HG03457 (cell line): ENCODE data around the gene NFS1.
"Not testable (repeated sequence)": the region's sequence is repeated elsewhere in the genome, so short reads cannot be mapped to it uniquely, and the experiment has no call there.

Experiments used
- ATAC-seq: cut with Tn5 transposase; IDR thresholded peaks from one replicate; pipeline ENCODE4 v1.9.1; 2021; ENCODE audit warnings: moderate number of reproducible peaks; ENCODE audit not compliant: unreplicated experiment

Gene NFS1

DNA sequence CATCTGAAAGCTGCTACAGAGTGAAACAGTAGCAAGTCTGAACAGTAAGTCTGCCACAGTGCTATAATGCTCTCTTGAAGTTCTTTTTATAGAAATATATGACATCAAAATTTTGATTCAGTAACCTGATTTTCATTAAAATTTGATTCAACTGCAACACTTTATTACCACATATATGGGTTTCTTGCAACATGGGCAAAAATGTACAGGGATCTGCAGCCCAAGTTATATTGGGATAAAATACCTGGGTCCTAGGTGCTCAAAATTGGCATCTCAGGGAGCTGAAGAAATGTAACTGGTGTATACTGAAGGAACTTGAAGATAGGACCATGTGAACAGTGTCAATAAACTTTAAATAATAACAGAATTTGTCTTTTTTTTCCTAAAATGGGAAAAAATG is 10.9 kb upstream of the NFS1 start:
- no peak for ATAC-seq

DNA sequence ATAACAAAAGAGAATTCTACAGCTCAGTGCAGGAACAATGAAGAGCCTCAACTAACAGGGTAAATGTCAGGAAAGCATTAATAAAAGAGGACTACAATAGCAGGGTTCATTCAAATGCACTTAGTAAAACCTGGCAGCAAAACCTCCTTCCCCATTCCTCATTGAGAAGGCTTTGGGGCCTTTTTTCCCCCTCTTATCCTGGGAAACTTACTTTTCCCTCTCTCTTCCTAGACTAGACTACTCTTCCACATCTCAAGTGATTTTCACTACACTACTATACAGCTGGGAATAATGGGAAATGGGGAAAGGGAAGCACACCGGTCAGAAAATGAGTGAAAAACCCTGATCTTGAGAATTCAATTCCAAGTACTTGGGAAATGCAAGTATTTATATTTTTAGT is 10.1 kb upstream of the NFS1 start:
- ATAC-seq, result no peak

GRCh38 chr20:35708502-35708901 is 9.3 kb upstream of the NFS1 start:
- ATAC-seq, result no peak

DNA sequence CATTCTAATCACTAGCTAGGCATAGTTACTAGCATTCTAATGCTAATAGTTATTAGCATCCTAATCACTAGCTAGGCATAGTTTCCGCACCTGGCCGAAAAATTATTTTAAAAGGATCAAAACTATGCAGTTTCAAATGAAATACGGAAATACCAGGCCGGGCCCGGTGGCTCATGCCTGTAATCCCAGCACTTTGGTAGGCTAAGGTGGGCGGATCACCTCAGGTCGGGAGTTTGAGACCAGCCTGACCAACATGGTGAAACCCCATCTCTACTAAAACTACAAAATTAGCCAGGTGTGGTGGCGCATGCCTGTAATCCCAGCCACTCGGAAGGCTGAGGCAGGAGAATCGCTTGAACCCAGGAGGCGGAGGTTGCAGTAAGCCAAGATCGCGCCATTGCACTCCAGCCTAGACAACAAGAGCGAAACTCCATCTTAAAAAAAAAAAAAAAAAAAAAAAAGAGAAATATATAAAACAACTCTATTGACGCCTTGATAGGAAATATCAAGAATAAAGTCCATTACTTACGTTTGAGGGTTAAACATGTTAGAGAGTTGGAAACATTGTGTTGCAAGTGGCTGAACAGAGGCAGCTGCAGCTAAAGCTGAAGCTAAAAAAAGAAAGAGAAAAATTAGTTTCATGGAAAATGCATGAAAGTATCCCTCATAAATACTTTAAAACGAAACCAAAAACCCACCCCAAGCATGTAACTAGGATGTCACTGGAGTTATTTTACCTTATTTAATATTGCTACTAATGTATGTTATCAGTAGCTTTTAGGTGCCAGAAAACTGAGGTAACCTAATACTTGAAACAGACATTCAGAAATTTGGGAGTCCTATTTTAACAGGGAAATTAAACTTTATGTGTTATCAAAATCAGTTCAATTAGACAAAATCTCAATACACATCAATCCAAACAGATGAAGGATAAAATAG is 7.7 kb upstream of the NFS1 start:
- ATAC-seq, result not testable (repeated sequence)

DNA sequence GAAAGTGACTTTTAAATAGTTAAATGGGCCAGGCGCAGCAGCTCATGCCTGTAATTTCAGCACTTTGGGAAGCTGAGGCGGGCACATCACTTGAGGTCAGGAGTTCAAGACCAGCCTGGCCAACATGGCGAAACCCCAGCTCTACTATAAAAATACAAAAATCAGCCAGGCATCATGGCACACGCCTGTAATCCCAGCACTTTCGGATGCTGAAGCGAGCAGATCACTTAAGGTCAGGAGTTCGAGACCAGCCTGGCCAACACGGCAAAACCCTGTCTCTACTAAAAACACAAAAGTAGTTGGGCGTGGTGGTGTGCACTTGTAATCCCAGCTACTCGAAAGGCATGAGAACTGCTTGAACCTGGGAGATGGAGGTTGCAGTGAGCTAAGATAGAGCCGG is 6.7 kb upstream of the NFS1 start:
- ATAC-seq, result not testable (repeated sequence)

DNA sequence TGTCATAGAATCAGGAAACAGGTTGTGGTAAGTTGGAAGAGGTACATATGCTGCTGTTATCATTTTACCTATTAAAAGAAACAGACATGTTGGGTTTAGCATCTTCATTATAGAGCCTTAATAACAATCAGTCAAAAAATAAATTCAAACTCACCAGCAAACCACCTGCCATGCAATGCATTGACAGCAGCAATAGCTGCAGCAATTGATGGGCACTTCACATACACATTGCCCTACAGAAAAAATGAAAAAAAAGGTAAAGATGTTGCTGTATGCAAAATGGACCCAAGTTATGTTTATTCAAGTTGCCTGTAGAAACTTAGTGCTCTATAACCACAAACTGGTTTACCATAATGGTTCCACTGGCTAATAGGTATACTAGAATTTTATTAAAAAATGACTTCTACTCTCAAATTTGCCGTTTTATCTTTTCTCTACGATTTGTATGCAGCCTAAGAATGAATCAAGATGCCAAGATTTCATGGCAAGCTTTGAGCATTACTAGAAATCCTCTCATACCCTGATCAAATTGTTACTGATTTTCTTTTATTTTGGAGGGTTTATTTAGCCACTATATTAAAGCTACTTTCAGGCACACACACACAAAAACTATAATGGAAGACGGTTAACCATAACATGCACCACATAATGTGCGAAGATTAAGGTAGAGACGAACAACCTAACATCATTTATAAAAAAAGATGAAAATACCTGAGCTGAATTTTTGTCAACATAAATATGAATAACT is 5.5 kb upstream of the NFS1 start:
- ATAC-seq, result no peak

DNA sequence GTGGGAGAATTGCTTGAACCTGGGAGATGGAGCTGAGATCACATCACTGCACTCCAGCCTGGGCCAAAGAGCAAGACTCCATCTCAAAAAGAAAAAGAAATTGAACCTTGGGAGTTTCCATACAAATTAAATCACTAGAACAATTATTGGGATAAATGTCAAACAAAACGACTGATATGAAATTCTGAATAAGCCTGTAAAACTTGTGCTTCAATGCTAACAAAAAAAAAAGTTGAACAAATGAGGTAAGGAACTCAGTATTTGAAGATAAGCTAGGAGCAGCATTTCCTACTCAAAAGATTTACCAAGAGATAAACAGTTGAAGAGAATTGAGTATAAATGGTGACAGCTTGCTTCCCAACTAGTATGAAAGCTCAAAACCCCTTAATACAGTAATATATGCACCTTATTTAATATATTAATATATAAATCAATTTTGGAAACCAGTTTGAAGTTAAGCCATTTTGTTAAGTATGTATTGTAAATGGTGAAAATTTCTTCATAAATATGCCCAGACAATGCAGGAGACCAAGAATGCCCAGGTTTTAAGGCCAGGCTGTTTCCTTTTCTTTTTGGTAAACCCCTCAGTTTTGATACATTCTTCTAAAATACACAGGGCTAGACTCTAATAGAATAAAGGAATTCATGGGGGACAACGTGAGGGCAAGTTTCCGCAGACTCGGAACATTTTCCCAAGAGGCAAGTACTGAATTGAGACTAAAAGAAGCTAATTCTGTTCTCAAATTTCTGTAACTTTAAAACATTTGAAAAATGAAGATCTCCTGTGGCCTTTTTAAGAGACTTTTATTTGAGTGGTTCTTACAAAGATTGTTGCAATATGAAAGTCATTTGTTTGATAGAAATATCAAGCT is 3.9 kb upstream of the NFS1 start:
- ATAC-seq, result no peak

DNA sequence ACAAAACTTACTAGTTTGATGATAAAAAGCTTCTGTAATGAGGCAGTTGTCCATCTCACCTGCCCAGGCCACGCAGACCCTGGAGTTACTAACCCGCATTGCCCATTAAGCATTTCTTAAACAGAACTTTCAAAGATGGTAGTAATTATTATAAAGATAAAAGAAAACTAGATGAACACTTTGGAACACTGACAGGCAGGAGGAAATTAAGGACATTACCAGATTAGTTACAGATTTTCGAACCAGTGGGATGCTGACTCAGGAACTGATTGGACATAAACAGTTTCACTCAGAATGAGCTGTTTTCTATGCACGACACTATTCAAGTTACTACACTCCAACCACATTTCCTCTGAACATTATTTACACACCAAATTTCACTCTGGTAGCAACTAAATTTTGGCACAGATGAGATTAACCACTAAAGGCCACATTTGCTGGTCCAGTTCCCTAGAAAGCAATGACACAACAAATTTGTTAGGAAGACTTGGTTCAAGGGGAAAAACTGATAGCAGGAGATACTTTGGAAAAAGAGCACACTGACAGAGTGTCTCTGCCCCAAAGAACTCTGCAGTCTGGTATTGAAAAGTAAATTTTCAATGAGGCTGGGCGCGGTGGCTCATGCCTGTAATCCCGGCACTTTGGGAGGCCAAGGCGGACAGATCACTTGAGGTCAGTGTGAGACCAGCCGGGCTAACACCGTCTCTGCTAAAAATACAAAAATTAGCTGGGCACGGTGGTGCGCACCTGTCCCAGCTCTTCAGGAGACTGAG is 3.1 kb upstream of the NFS1 start:
- no peak for ATAC-seq

GRCh38 chr20:35700625-35701148 is 1.5 kb upstream of the NFS1 start:
- no peak for ATAC-seq

DNA sequence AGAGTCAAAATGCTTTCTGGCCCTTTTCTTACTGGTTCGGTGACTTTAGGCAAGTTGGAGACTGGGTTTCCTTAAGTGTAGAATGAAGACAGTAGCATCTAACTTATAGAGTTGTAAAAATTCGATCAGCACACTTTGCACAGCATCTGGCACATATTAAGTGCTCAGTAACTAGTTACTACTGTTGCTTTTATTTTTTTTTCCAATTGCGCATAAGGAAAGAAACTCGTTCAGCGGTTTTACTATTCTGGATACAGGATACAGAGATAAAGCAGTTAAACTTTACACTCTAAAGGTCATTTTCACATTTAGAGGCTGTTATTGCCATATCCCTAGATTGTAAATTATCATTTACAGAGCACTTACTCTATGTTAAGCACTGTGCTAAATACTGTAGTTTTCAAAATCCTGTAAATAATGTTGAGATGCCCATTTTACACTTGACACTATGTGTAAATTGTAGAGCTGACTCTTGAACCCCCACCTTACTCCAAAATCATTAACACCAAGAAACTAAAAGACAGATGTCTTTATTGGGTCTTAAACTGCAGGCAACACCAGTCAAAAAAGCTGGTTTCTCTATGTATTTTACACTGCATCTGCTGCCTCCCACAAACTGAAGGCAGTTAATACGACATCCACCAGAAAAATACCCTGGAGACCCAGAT is 939 bp upstream of the NFS1 start:
- ATAC-seq, result no peak

DNA sequence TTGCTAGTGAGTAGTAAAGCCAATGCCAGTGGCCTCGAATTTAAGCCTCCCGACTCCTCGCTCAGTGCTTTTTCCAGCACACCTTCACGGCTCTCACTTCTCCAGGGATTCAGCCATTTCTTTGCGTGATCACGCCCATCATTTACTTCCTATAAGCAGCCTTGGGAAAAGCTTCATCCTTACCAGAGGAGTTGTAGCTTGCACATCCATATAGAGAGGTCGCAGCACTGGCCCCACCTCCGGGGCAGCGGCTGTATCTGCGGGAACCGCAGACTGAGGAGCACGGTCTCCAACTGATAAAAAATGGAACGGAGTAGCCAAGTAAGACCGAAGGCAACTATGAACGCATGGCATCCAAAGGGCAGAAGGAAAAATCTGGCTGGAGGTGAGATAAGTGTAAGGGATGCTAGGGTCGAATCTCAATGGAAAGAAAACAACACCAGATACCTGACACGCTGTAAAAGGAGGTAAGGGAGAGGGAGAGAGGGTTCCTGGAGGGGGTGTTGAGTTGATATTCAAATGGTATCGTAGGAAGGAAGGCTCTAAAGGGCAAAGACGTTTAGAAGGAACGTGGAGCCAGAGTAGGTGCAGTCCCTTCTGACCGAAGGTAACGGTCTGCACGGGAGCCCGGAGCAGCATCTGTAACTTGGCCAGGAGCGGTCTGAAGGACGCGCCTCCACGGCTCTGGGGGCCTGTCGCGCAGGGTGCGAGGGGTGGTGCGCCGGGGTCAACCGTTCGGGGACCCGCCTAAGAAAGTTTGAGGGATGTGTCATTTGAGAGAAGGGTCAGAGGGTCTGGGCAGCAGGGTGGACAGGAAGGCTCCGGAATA is 640 bp downstream of the NFS1 start:
- ATAC-seq, result no peak

GRCh38 chr20:35697696-35698297 is 1.4 kb downstream of the NFS1 start:
- no peak for ATAC-seq

- no peak for ATAC-seq
Measured at GRCh38 chr20:35695978-35696377, 3.2 kb downstream of the NFS1 start.

DNA sequence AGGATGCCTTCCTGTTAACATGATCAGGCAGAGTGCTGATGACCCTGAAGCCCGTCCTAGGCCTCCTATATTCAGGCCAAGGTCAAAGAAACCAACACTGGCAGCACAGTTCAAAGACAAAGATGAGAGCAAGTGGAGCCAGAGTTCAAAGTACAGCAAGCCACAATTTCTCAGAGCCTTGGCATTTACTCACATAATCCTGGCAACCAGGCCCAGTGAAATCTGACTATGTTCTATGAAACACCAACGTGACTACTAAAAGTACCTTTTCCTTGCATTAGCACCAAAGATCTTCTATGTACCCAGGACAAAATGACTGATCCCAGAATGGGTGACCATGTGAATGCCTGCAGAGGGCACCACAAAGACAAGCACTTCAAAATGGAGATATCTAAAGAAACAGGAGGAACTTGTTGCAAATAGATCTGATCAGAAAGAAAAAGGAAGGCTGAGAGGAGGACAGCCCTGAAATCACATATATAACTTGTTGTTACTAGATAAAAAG is 3.9 kb downstream of the NFS1 start:
- ATAC-seq, result no peak

DNA sequence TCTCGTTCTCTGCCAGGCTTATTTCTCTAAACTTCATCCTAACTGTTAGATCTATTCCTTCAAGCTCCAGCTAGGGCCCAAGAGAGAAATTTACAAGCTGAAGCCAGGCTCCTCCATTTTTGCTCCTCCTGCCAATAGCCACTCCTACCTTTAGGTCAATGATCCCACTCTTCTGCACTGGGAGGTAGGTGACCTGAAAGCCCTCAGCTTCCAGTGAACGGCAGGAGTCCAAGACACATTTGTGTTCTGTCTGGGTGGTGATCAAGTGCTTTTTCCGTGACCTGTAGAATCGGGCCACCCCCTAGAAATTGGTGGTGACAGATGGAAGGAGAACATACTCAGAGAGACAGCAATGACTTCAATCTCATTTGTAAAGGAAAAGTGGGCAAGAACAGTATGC is 8.9 kb downstream of the NFS1 start:
- no peak for ATAC-seq

DNA sequence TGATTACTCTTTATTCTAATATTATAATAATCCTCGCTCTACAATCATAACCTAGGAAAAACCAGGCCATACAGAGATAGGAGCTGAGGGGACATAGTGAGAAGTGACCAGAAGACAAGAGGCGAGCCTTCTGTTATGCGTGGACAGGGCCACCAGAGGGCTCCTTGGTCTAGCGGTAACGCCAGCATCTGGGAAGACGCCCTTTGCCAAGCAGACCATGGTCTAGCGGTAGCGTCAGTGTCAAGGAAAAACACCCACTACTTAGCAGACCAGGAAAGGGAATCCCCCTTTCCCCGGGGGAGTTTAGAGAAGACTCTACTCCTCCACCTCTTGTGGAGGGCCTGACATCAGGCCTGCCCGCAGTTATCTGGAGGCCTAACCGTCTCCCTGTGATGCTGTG is 12.3 kb downstream of the NFS1 start:
- not testable (repeated sequence) for ATAC-seq

DNA sequence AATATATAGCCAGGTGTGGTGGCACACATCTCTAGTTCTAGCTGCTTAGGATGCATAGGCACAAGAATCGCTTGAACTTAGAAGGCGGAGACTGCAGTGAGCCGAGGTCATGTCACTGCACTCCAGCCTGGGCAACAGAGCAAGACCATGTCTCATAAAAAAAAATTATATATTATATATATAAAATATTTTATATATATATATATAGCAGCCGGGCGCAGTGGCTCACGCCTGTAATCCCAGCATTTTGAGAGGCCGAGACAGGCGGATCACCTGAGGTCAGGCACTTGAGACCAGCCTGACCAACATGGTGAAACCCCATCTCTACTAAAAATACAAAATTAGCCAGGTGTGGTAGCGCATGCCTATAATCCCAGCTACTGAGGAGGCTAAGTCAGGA is 13.8 kb downstream of the NFS1 start:
- ATAC-seq, result not testable (repeated sequence)

DNA sequence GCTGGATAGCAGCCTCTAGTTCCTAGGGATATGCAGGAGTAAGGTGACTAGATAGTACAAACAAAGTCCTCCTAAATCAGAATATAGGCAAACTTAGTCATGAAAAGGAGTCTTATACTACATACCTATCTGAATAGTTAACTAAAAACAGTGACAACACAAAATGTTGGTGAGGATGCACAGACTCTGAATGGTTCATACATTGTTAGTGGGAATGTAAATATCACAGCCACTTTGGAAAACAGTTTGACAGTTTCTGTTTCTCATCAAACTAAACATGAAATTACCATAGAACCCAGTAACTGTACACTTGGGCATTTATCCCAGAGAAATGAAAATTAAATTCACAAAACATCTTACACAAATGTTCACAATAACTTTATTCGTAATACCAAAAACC is 17.2 kb downstream of the NFS1 start:
- ATAC-seq, result no peak
